ENCODE data around the gene ADCY9.

DNA sequence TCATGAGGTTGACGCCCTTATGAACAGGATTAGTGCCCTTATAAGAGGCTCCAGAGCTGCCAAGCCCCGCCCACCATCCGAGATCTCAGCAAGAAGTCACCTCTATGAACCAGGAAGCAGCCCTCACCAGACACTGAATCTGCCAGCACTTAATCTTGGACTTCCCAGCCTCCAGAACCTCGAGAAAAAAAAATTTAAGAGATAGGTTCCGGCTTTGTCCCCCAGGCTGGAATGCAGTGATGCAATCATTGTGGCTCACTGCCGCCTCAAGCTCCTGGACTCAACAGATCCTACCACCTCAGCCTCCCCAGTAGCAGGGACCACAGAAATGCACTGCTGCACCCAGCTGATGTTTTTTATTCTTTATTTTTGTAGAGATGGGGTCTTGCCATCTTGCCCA lies 22.5 kb upstream of the ADCY9 start:
- no peak for TF ChIP-seq CTCF (IDR thresholded peaks at IDR 0.05)
- TF ChIP-seq POLR2A (IDR thresholded peaks at IDR 0.05), result no peak
